ENCODE data around the gene RBM17.
"Not testable (repeated sequence)": the region's sequence is repeated elsewhere in the genome, so short reads cannot be mapped to it uniquely, and the experiment has no call there.

- not testable (repeated sequence) for TF ChIP-seq CTCF, EP300 (IDR thresholded peaks at IDR 0.05)
Observed at GRCh38 chr10:6127461-6127860, 38.6 kb downstream of the RBM17 start.
